Prostate gland (tissue), 2 donors: Measurements from ENCODE around the gene PIGC.

Source experiments
- POLR2A ChIP-seq: fragments of 450-650 bp; IDR thresholded peaks from one replicate; pipeline ENCODE4 v1.6.1; 2016; ENCODE audit warnings: antibody characterized with exemption, mild to moderate bottlenecking
- POLR2AphosphoS5 ChIP-seq: sonication (generic); formaldehyde crosslinking; IDR thresholded peaks from one replicate; pipeline ENCODE4 v1.6.1; 2017; ENCODE audit warnings: antibody characterized with exemption
- TF ChIP-seq, protein P1 (sequence below), 4 experiments: fragments of 200-600 bp in 2 of 4; fragments of 450-650 bp in 2 of 4; sonication (generic) in 2 of 4; IDR thresholded peaks; 1 replicate in 3 of 4; 2 replicates in 1 of 4; pipeline ENCODE4 v1.5.1; 2016 to 2019; ENCODE audit warnings: antibody characterized with exemption in 4 of 4, mild to moderate bottlenecking in 2 of 4, moderate library complexity in 2 of 4

DNA sequence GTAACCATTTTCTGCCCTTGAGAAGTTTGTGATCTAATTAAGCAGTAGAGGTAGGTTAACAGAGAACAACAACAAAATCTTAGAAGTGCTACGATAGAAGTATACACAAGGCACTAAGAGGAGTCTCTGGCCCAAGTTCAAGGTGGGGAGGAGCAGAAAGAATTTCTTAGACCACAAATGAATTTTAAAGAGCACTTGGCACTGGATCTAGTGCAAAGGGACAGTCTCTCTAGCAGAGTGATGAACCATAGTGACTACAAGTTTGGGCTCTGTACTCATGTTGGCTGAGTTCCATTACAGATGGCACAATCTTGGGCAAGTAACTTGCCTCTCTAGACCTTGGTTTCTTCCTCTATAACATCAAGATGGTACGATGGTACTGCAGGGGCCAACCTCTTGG, 33.3 kb upstream of the PIGC start:
- TF ChIP-seq, protein P1, sequence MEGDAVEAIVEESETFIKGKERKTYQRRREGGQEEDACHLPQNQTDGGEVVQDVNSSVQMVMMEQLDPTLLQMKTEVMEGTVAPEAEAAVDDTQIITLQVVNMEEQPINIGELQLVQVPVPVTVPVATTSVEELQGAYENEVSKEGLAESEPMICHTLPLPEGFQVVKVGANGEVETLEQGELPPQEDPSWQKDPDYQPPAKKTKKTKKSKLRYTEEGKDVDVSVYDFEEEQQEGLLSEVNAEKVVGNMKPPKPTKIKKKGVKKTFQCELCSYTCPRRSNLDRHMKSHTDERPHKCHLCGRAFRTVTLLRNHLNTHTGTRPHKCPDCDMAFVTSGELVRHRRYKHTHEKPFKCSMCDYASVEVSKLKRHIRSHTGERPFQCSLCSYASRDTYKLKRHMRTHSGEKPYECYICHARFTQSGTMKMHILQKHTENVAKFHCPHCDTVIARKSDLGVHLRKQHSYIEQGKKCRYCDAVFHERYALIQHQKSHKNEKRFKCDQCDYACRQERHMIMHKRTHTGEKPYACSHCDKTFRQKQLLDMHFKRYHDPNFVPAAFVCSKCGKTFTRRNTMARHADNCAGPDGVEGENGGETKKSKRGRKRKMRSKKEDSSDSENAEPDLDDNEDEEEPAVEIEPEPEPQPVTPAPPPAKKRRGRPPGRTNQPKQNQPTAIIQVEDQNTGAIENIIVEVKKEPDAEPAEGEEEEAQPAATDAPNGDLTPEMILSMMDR (IDR thresholded peaks at IDR 0.05) = no peak
- TF ChIP-seq POLR2A = no peak
- no peak for TF ChIP-seq POLR2AphosphoS5
